ENCODE data around the gene RNF130.

- TF ChIP-seq CTCF (IDR thresholded peaks at IDR 0.05) (no peak), EZH2 (IDR thresholded peaks at IDR 0.05) (no peak)
Observed at GRCh38 chr5:180097926-180098325, 26.4 kb upstream of the RNF130 start.
